ENCODE results near the gene ASB16.

ASB16 gene

DNA sequence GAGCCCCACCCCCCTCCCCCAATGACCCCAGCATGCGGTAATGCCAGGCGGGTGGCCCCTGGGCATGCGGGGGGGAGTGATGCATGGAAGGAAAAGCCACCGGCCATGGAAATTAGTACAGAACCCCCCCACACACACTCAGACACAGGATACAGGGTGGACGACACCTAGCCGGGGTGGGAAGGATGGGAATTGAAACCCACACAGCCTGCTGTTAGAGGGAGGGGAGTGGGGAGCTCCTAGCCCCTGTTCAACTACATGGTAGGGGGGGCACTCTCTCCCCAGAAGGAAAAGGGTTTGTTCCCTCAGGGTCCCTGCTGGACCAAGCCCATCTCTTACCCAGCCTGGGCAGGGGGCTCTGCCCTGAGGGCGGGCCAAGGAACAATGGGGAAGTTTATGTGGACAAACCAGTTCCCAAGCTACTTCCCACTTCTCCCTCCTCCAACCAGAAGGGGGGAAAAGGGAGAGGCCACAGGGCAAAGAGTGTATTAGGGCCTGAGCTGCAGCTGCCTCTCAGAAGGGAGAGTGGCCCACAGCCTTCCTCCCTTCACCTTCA lies 21.5 kb downstream of the ASB16 start:
- H3K4me1 ChIP-seq (ENCODE audit: insufficient read depth, insufficient read length), result peaks cover 19% of the 10 kb centered on the region
- no peaks in the 10 kb centered on the region for H3K9me3 ChIP-seq (ENCODE audit: insufficient read depth, low read length)
- no peaks in the 10 kb centered on the region for H3K27me3 ChIP-seq (ENCODE audit: insufficient read depth, insufficient read length)
- H3K4me3 ChIP-seq (ENCODE audit: insufficient read length, low read depth), result no peak overlapping the region
- no peak for TF ChIP-seq ZNF274 (IDR thresholded peaks at IDR 0.05; ENCODE audit: low read depth, low read length)
- no peak for TF ChIP-seq SUZ12 (IDR thresholded peaks at IDR 0.05; ENCODE audit: extremely low read depth, insufficient read depth, insufficient read length)
- TF ChIP-seq YY1 (IDR thresholded peaks at IDR 0.05; ENCODE audit: insufficient read depth, insufficient read length), result no peak
- H3K36me3 ChIP-seq (ENCODE audit: insufficient read depth, insufficient read length, low read length), result peaks cover 82% of the 10 kb centered on the region
- peak overlapping the region; percentile 15 for H3K9ac ChIP-seq (ENCODE audit: insufficient read length, low read depth)
- DNase-seq (ENCODE audit: low read depth, low spot score), result no peak

DNA sequence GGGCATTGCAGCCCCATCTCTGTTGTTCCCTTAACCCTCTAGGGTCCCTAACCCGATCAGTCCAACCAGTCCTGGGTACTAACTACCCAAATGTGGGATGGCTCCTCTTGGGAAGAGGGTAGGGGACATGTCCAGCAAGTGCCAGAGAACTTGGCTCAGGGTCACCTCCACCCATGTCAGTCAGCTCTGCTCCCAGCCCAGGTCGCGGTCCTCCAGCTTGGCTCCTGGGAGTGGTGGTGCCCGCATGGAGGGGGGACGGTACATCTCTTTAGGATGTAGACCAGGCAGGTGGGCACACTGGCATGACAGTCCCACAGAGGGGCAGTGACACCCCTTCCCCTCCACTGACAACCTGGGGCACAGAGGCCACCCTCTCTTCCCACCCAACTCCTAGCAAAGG lies 22.2 kb downstream of the ASB16 start:
- TF ChIP-seq YY1 (IDR thresholded peaks at IDR 0.05; ENCODE audit: insufficient read depth, insufficient read length) (no peak), SUZ12 (IDR thresholded peaks at IDR 0.05; ENCODE audit: extremely low read depth, insufficient read depth, insufficient read length) (no peak), ZNF274 (IDR thresholded peaks at IDR 0.05; ENCODE audit: low read depth, low read length) (no peak)
- peaks cover 26% of the 10 kb centered on the region for H3K4me1 ChIP-seq (ENCODE audit: insufficient read depth, insufficient read length)
- no peak overlapping the region for H3K4me3 ChIP-seq (ENCODE audit: insufficient read length, low read depth)
- no peak for DNase-seq (ENCODE audit: low read depth, low spot score)
- H3K9ac ChIP-seq (ENCODE audit: insufficient read length, low read depth), result peak overlapping the region; percentile 15
- H3K36me3 ChIP-seq (ENCODE audit: insufficient read depth, insufficient read length, low read length), result peaks cover 90% of the 10 kb centered on the region
- H3K27me3 ChIP-seq (ENCODE audit: insufficient read depth, insufficient read length), result no peaks in the 10 kb centered on the region
- no peaks in the 10 kb centered on the region for H3K9me3 ChIP-seq (ENCODE audit: insufficient read depth, low read length)

DNA sequence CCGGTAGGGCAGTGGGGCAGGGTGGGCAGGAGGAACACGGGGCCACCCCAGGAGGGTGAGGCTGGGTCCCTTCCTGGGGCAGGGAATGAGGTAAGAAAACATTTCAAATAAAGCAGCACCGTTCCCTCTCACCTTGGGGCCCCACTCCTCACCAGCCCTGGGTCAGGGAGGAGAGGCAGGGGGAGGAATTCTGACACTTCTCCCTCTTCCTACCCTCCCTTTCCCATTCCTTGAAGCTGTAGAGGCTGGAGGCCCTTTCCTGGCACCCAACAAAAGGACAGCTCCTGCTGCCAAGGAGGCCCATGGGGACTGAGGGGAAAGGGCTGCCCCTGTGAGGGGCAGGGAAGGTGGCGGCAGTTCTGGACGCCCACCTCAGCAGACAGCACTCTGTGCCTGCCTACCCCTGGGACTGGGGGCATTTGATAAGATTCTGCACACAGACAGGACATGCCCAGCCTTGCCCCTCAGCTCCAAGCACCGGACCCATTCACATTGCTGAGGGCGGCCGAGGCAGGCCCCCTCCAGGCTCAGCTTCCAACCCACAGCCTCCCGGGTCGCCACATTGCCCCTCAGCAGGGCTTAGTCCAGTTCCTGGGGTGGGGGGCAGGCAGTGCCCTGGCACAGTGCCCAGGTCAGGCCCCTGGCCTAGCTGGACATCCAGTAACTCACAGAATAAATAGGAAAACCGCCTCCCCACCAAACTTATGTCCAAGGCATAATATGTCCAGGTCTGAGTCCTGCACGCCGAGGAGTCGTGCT lies 23.0 kb downstream of the ASB16 start:
- Histone ChIP-seq H3K4me3 (ENCODE audit: insufficient read length, low read depth) (no peak overlapping the region), H3K9me3 (ENCODE audit: insufficient read depth, low read length) (no peaks in the 10 kb centered on the region), H3K4me1 (ENCODE audit: insufficient read depth, insufficient read length) (peaks cover 30% of the 10 kb centered on the region), H3K36me3 (ENCODE audit: insufficient read depth, insufficient read length, low read length) (peaks cover 88% of the 10 kb centered on the region), H3K27me3 (ENCODE audit: insufficient read depth, insufficient read length) (no peaks in the 10 kb centered on the region), H3K9ac (ENCODE audit: insufficient read length, low read depth) (peak overlapping the region; percentile 39)
- no peak for TF ChIP-seq SUZ12 (IDR thresholded peaks at IDR 0.05; ENCODE audit: extremely low read depth, insufficient read depth, insufficient read length)
- no peak for TF ChIP-seq ZNF274 (IDR thresholded peaks at IDR 0.05; ENCODE audit: low read depth, low read length)
- no peak for TF ChIP-seq YY1 (IDR thresholded peaks at IDR 0.05; ENCODE audit: insufficient read depth, insufficient read length)
- DNase-seq (ENCODE audit: low read depth, low spot score), result no peak

DNA sequence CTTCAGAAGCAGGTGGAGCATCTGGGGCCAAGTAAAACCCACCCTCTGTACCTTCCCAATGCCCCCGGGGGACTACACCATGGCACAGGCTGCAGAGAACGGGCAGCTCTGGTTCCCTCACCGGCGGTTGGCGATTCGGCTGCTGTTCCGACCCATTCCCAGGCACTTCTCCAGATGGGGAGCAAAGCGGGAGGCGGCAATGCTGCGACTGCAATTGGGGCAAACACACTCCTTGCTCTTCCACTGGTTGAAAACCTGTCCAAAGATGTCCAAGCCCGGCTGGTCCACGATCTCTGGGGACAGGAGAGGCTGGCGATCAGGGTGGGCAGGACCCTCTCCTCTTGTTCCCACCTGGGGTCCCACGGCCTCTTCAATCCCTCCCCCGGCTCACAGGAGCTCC lies 26.6 kb downstream of the ASB16 start:
- H3K9me3 ChIP-seq (ENCODE audit: insufficient read depth, low read length), result no peaks in the 10 kb centered on the region
- H3K4me3 ChIP-seq (ENCODE audit: insufficient read length, low read depth), result no peak overlapping the region
- H3K9ac ChIP-seq (ENCODE audit: insufficient read length, low read depth), result peak overlapping the region; percentile 65
- DNase-seq (ENCODE audit: low read depth, low spot score), result no peak
- no peak for TF ChIP-seq YY1 (IDR thresholded peaks at IDR 0.05; ENCODE audit: insufficient read depth, insufficient read length)
- TF ChIP-seq ZNF274 (IDR thresholded peaks at IDR 0.05; ENCODE audit: low read depth, low read length), result no peak
- TF ChIP-seq SUZ12 (IDR thresholded peaks at IDR 0.05; ENCODE audit: extremely low read depth, insufficient read depth, insufficient read length), result no peak
- peaks cover 59% of the 10 kb centered on the region for H3K36me3 ChIP-seq (ENCODE audit: insufficient read depth, insufficient read length, low read length)
- H3K4me1 ChIP-seq (ENCODE audit: insufficient read depth, insufficient read length), result peaks cover 31% of the 10 kb centered on the region
- H3K27me3 ChIP-seq (ENCODE audit: insufficient read depth, insufficient read length), result no peaks in the 10 kb centered on the region

DNA sequence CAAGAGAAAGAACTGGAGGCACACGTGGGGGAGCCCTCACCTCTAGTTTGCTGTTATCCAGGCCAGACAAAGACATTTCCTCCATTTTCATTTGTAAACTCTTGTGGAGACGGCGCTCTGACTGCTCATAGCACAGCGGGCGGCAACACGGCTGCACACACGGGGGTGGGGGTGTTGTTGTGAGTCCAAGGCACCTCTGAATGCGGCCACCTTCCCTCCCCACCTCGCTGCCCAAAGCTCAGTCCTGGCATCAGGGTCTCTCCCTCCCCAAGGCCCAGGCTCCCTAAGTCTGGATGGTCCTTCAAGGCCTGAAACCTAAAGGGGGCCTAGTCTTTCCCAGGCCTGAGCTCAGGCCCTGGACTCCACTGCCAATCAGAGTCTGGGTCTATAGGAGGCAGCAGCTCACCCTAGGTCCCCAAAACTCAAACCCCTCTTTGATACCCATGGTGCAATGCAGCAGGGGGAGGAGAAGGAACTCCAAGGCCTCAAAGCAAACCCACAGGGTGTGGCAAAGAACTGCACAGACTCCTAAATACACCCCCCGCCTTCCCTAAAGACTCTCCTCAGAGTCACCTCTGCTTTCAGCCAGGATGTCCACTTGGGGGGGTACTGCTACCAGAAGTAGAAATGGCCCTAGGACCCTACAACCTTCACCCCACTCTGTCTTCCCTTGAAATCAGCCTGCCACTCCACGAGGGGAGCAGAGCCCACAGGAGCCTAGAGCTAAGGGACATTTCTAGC lies 27.6 kb downstream of the ASB16 start:
- no peaks in the 10 kb centered on the region for H3K9me3 ChIP-seq (ENCODE audit: insufficient read depth, low read length)
- peaks cover 24% of the 10 kb centered on the region for H3K4me1 ChIP-seq (ENCODE audit: insufficient read depth, insufficient read length)
- H3K9ac ChIP-seq (ENCODE audit: insufficient read length, low read depth), result peak overlapping the region; percentile 95
- peak overlapping the region; percentile 93 for H3K4me3 ChIP-seq (ENCODE audit: insufficient read length, low read depth)
- TF ChIP-seq SUZ12 (IDR thresholded peaks at IDR 0.05; ENCODE audit: extremely low read depth, insufficient read depth, insufficient read length) (no peak), YY1 (IDR thresholded peaks at IDR 0.05; ENCODE audit: insufficient read depth, insufficient read length) (no peak), ZNF274 (IDR thresholded peaks at IDR 0.05; ENCODE audit: low read depth, low read length) (no peak)
- H3K36me3 ChIP-seq (ENCODE audit: insufficient read depth, insufficient read length, low read length), result peaks cover 49% of the 10 kb centered on the region
- no peak for DNase-seq (ENCODE audit: low read depth, low spot score)
- H3K27me3 ChIP-seq (ENCODE audit: insufficient read depth, insufficient read length), result no peaks in the 10 kb centered on the region

DNA sequence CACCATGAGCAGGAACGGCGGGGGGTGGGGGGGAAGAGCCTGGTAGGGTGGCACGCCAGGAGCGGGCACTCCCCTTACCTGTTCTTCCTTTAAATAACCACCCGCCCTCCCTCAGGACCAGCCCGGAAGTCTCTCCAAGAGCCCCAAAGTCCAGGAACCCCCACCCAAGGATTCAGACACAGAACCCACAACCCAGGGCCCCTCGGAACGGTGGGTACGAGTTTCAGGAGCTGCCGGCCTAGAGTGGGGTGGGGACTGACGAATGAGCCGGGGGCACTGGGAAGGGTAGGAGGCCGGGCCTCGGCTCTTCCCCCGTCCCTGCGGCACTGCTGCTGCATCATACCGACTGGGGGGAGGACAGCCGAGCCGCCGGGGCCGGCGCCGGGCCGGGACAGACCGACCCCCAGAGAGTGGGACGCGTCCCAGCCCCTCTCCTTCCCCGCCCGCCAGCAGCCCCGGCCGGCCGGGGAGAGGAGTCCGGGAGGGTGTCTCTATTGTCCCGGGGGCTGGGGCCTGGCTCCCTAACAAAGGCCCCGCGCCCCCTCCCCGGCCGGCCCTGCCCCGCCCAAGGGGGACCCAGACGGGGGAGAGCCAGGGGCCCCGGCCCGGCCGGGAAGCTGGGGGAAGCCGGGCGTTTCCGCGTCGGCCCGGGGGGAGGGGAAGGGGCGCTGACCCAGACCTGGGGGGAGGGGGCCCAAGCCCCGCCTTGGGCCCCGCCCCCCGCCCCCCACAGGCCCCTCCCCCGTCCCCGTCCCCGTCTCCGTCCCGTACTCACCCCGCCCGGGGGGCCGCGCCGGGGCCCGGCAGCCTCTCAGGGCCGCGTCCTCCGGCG lies 28.4 kb downstream of the ASB16 start:
- Histone ChIP-seq H3K36me3 (ENCODE audit: insufficient read depth, insufficient read length, low read length) (peaks cover 41% of the 10 kb centered on the region), H3K27me3 (ENCODE audit: insufficient read depth, insufficient read length) (no peaks in the 10 kb centered on the region), H3K4me3 (ENCODE audit: insufficient read length, low read depth) (peak overlapping the region; percentile 93), H3K9ac (ENCODE audit: insufficient read length, low read depth) (peak overlapping the region; percentile 95), H3K4me1 (ENCODE audit: insufficient read depth, insufficient read length) (peaks cover 18% of the 10 kb centered on the region), H3K9me3 (ENCODE audit: insufficient read depth, low read length) (no peaks in the 10 kb centered on the region)
- no peak for DNase-seq (ENCODE audit: low read depth, low spot score)
- TF ChIP-seq SUZ12 (IDR thresholded peaks at IDR 0.05; ENCODE audit: extremely low read depth, insufficient read depth, insufficient read length) (no peak), ZNF274 (IDR thresholded peaks at IDR 0.05; ENCODE audit: low read depth, low read length) (no peak), YY1 (IDR thresholded peaks at IDR 0.05; ENCODE audit: insufficient read depth, insufficient read length) (no peak)

Data from NT2/D1 (cell line).